Fibroblast of skin of left biceps (primary cell): ENCODE results near the gene LRRC4.

Source experiments
- DNase-seq, 2 experiments: peaks; one replicate each; pipeline ENCODE4 v3.0.0-alpha.2; 2013; ENCODE audit warnings: low read depth in 2 of 2

Gene LRRC4

GRCh38 chr7:127979728-127980126 is 51.5 kb downstream of the LRRC4 start:
- DNase-seq, result no peak

- no peak for DNase-seq
Measured at GRCh38 chr7:127979113-127979727, 52.0 kb downstream of the LRRC4 start.

- DNase-seq, result no peak
Measured at GRCh38 chr7:127978421-127978820, 52.8 kb downstream of the LRRC4 start.
